Caco-2 (cell line): ENCODE data around the gene DCK. TPM values are rescaled to one million over a fixed set of nuclear protein-coding genes. Genes with fewer than 3 reads are reported as not detected.

Source experiments
- Bru-seq: library from RNA; stranded (reverse); fragments of 400-500 nt; gene quantifications from one replicate; lab custom pipeline; 2021; lab: Mats Ljungman, UMichigan
- BruChase-seq, 2 experiments: library from RNA; stranded (reverse); fragments of 400-500 nt; gene quantifications; one replicate each; lab custom pipeline; 2021; lab: Mats Ljungman, UMichigan
- BruUV-seq: library from RNA; stranded (reverse); fragments of 400-500 nt; replicated peaks from 2 replicates; lab custom pipeline; 2021; lab: Mats Ljungman, UMichigan
- CTCF ChIA-PET: fragments of 300-600 bp; sonication (Branson Sonifier 250); formaldehyde crosslinking; loops from one replicate; lab custom pipeline; 2022; ENCODE audit warnings: antibody characterized with exemption; lab: Charles Lee
- POLR2A ChIA-PET: fragments of 300-600 bp; sonication (Branson Sonifier 250); formaldehyde crosslinking; loops from one replicate; lab custom pipeline; 2022; ENCODE audit warnings: antibody characterized with exemption; lab: Charles Lee
- DNase-seq, 2 experiments: peaks; one replicate each; pipeline versions ENCODE4 v3.0.0 to v3.0.0-alpha.2; 2020 to 2022
- H3K27me3 ChIP-seq: replicated peaks from 2 replicates; pipeline ENCODE4 v1.6.0; 2011; ENCODE audit warnings: low read length; ENCODE audit not compliant: control insufficient read depth, insufficient read depth
- H3K36me3 ChIP-seq: 2 replicates; pipeline ENCODE4 v1.5.1; 2011; ENCODE audit warnings: low read length; ENCODE audit not compliant: control insufficient read depth, insufficient read depth
- H3K4me1 ChIP-seq: fragments of 250-450 bp; sonication (Bioruptor Pico); 2 replicates; pipeline ENCODE4 v1.5.1; 2020; ENCODE audit warnings: mild to moderate bottlenecking
- H3K4me3 ChIP-seq: 2 replicates; pipeline ENCODE4 v1.5.1; 2011; ENCODE audit warnings: low read depth, mild to moderate bottlenecking, control low read depth, low read length
- H3K9me3 ChIP-seq: fragments of 250-450 bp; sonication (Bioruptor Pico); 2 replicates; pipeline ENCODE4 v1.5.1; 2020; ENCODE audit warnings: mild to moderate bottlenecking, moderate library complexity
- H3K27ac Mint-ChIP-seq: one replicate; pipeline ENCODE4 v1.8.0; 2022; ENCODE audit warnings: mixed read lengths; ENCODE audit not compliant: unreplicated experiment
- H3K27me3 Mint-ChIP-seq: one replicate; pipeline ENCODE4 v1.8.0; 2022; ENCODE audit warnings: mixed read lengths; ENCODE audit not compliant: insufficient read depth, unreplicated experiment
- H3K36me3 Mint-ChIP-seq: one replicate; pipeline ENCODE4 v1.8.0; 2022; ENCODE audit warnings: mild to moderate bottlenecking, mixed read lengths; ENCODE audit not compliant: insufficient read depth, unreplicated experiment
- H3K4me1 Mint-ChIP-seq: one replicate; pipeline ENCODE4 v1.8.0; 2022; ENCODE audit warnings: low read depth, mixed read lengths; ENCODE audit not compliant: unreplicated experiment
- H3K4me3 Mint-ChIP-seq: one replicate; pipeline ENCODE4 v1.8.0; 2022; ENCODE audit warnings: mild to moderate bottlenecking, moderate library complexity, mixed read lengths; ENCODE audit not compliant: unreplicated experiment
- H3K9me3 Mint-ChIP-seq: one replicate; pipeline ENCODE4 v1.8.0; 2022; ENCODE audit warnings: mixed read lengths; ENCODE audit not compliant: unreplicated experiment
- CTCF ChIP-seq, 2 experiments: fragments of 200-600 bp in 1 of 2; IDR thresholded peaks; 1 replicate in 1 of 2; 2 replicates in 1 of 2; pipeline versions ENCODE4 v1.5.1 to v1.8.0; 2011 to 2022; ENCODE audit warnings: antibody characterized with exemption in 1 of 2, control low read depth in 1 of 2, inconsistent platforms in 1 of 2, low read depth in 1 of 2, low read length in 1 of 2, mild to moderate bottlenecking in 1 of 2, moderate library complexity in 1 of 2; ENCODE audit not compliant: insufficient read depth in 1 of 2, severe bottlenecking in 1 of 2, unreplicated experiment in 1 of 2
- intact Hi-C: fragments of 100-400 bp; cut with micrococcal nuclease; formaldehyde crosslinking; loops from one replicate; pipeline ENCODE4 v1.10.0; 2022; ENCODE audit not compliant: unreplicated experiment
- long read RNA-seq: library from polyadenylated mRNA; stranded (forward); transcript quantifications from one replicate; pipeline ENCODE4 v2.0.0, GENCODE V29; 2022
- total RNA-seq: library from RNA; stranded (reverse); gene quantifications from 2 replicates; pipeline ENCODE4 v1.2.3, GENCODE V29; 2022

The DCK gene
- total RNA-seq (16.3 and 19.6 TPM in 2 replicates), Bru-seq, nascent RNA (percentile 74 among the genes with signal in this experiment), BruChase-seq, experiment 1, labeled RNA remaining after a 2-hour chase (percentile 77 among the genes with signal in this experiment), BruChase-seq, experiment 2, labeled RNA remaining after a 6-hour chase (percentile 84 among the genes with signal in this experiment)
- long read RNA-seq, transcript DCK-201 (7 exons, 2,716 nt): major isoform, 85 of 90 reads
- long read RNA-seq, partial matches to known transcripts: 0 of 90 reads
- long read RNA-seq, other reads (novel, unspliced or antisense): 4 of 90 reads

GRCh38 chr4:70993181-70994068, at the start of gene DCK:
Gene DCK, plus strand, starts transcription at chr4:70993649. Its CDS starts 187 bp downstream, at chr4:70993836.
- peak within 1 kb of the TSS; percentile 91 for H3K4me3 Mint-ChIP-seq
- Histone ChIP-seq H3K9me3 (no peaks in the 10 kb centered on the region), H3K4me1 (peaks cover 9% of the 10 kb centered on the region), H3K27me3 (no peaks in the 10 kb centered on the region), H3K4me3 (peak within 1 kb of the TSS; percentile 83), H3K36me3 (no peaks in the 10 kb centered on the region)
- peak; percentile 93 to 96 for DNase-seq
- peaks cover 10% of the 10 kb centered on the region for H3K36me3 Mint-ChIP-seq
- no TSS peak for BruUV-seq
- no peaks in the 10 kb centered on the region for H3K9me3 Mint-ChIP-seq
- peaks cover 18% of the 10 kb centered on the region for H3K4me1 Mint-ChIP-seq
- ChIA-PET CTCF (interaction anchor here (1.1 to 1.5 kb wide), 2 partner anchors 17 to 155 kb away, joined by 4 to 26 read pairs; no protein-coding TSS in a partner anchor), POLR2A (interaction anchor here (0.6 to 1.2 kb wide), 4 partner anchors 17 to 156 kb away, joined by 3 to 22 read pairs (median 5); partner anchors contain the start of gene MOB1B)
- no peak for TF ChIP-seq CTCF (IDR thresholded peaks at IDR 0.05; ENCODE audit: insufficient read depth in 1 of 2, low read depth in 1 of 2, low read length in 1 of 2, severe bottlenecking in 1 of 2, unreplicated experiment in 1 of 2)
- intact Hi-C loops: loop anchor here (2.0 to 10.0 kb wide), 4 partner anchors 17 to 389 kb away; partner anchors contain the start of genes GRSF1 and UTP3
- no peaks in the 10 kb centered on the region for H3K27me3 Mint-ChIP-seq
- H3K27ac Mint-ChIP-seq: peak within 1 kb of the TSS; percentile 88

DNA sequence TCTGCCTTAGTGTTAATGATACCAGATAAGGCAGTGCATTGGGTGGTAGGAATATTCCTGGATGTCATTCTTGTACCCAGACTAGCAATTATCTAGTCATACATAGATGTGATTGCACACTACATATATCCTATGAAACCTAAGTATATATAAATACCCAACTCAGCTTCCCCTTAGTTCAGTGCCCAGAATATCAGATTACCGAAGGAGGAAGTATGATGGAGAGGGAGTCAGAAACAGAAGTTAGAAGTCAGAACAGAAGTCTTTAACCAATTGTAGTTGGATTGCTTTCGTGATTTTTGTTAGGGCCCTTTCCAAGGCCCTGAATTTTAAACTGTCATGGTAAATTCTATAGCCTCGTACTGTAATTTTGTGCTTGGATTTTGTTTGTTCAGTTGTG, 48.4 kb upstream of the DCK start:
- CTCF ChIA-PET: interaction anchor here (0.5 to 2.0 kb wide), 2 partner anchors 43 to 205 kb away, joined by 3 to 5 read pairs; partner anchors contain the start of gene MOB1B
- Histone ChIP-seq H3K36me3 (no peaks in the 10 kb centered on the region; the same call in 1 of the 2 replicates), H3K27me3 (no peaks in the 10 kb centered on the region), H3K9me3 (no peaks in the 10 kb centered on the region), H3K4me3 (no peak overlapping the region), H3K4me1 (no peaks in the 10 kb centered on the region)
- intact Hi-C loops: no loop called here
- H3K4me1 Mint-ChIP-seq: no peaks in the 10 kb centered on the region
- peaks cover 1% of the 10 kb centered on the region for H3K36me3 Mint-ChIP-seq
- POLR2A ChIA-PET: no interaction called here
- no peaks in the 10 kb centered on the region for H3K9me3 Mint-ChIP-seq
- no peak overlapping the region for H3K4me3 Mint-ChIP-seq
- no TSS peak for BruUV-seq
- no peak overlapping the region for H3K27ac Mint-ChIP-seq
- no peak for DNase-seq
- no peak for TF ChIP-seq CTCF (IDR thresholded peaks at IDR 0.05; ENCODE audit: insufficient read depth in 1 of 2, low read depth in 1 of 2, low read length in 1 of 2, severe bottlenecking in 1 of 2, unreplicated experiment in 1 of 2)
- no peaks in the 10 kb centered on the region for H3K27me3 Mint-ChIP-seq
